Mesangial cell (primary cell): ENCODE data around the gene TFCP2. TPM values are rescaled to one million over a fixed set of nuclear protein-coding genes. Genes with fewer than 3 reads are reported as not detected.

Source experiments
- total RNA-seq: library from RNA; depleted of rRNA; stranded (reverse); fragments of >200 nt; gene quantifications from 2 replicates; pipeline ENCODE4 v1.2.3, GENCODE V29; 2015

Gene TFCP2
- 8.2 and 8.5 TPM in 2 replicates for total RNA-seq

GRCh38 chr12:51172515-51173431 is at the start of gene TFCP2:
TSS of gene TFCP2 (minus strand) at chr12:51173135. CDS start at chr12:51172422, 713 bp downstream.

GRCh38 chr12:51217968-51218606 is 45.2 kb upstream of the TFCP2 start, which contains the start of gene POU6F1:
TSS of gene POU6F1 (minus strand) at chr12:51218062. CDS start at chr12:51206836, 11,226 bp downstream.

GRCh38 chr12:51083126-51083833 is 89.7 kb downstream of the TFCP2 start, which contains the start of gene CSRNP2:
TSS of gene CSRNP2 (minus strand) at chr12:51083596. CDS start at chr12:51076561, 7,035 bp downstream.

GRCh38 chr12:51047655-51048540 is 125.0 kb downstream of the TFCP2 start, which contains the start of gene LETMD1:
TSS of gene LETMD1 (plus strand) at chr12:51048327. CDS start at chr12:51048357, 30 bp downstream.

Other genes with a start within 250 kb of the TFCP2 start
- not detected in 2 replicates for gene HIGD1C, start 220.6 kb downstream of the TFCP2 start, total RNA-seq
- 19.9 and 30.3 TPM in 2 replicates for gene SLC11A2, start 146.8 kb downstream of the TFCP2 start, total RNA-seq
- gene LETMD1, start 124.8 kb downstream of the TFCP2 start, total RNA-seq: 20.4 and 39.9 TPM in 2 replicates
- 19.5 and 20.9 TPM in 2 replicates for gene CSRNP2, start 89.5 kb downstream of the TFCP2 start, total RNA-seq
- gene POU6F1, start 44.9 kb upstream of the TFCP2 start, total RNA-seq: 6.5 and 8.5 TPM in 2 replicates
- 242 and 371 TPM in 2 replicates for gene DAZAP2, start 65.7 kb upstream of the TFCP2 start, total RNA-seq
- 24.0 and 25.9 TPM in 2 replicates for gene SMAGP, start 97.3 kb upstream of the TFCP2 start, total RNA-seq
- not detected in 2 replicates for gene BIN2, start 151.0 kb upstream of the TFCP2 start, total RNA-seq
- not detected in 2 replicates for gene CELA1, start 173.5 kb upstream of the TFCP2 start, total RNA-seq
- 23.6 and 57.5 TPM in 2 replicates for gene GALNT6, start 218.3 kb upstream of the TFCP2 start, total RNA-seq